ENCODE results near the gene CTBP2.

- TF ChIP-seq CTCF (CRISPR knock-in tag; IDR thresholded peaks at IDR 0.05), result no peak
- TF ChIP-seq HNRNPL (IDR thresholded peaks at IDR 0.05; ENCODE audit: low read depth, low read length), result no peak
- no peak for TF ChIP-seq ZBTB4 (CRISPR knock-in tag; IDR thresholded peaks at IDR 0.05; ENCODE audit: borderline replicate concordance)
- TF ChIP-seq ELF4 (CRISPR knock-in tag; IDR thresholded peaks at IDR 0.05; ENCODE audit: borderline replicate concordance), result no peak
These were observed 76.2 kb downstream of the CTBP2 start for GRCh38 chr10:125084191-125084613.

All from HepG2 (cell line).